Mesothelial cell of epicardium (in vitro differentiated cells): ENCODE measurements around the gene ZNF318. TPM values are rescaled to one million over a fixed set of nuclear protein-coding genes. Genes with fewer than 3 reads are reported as not detected.

ENCODE experiments used
- DNase-seq, 2 experiments: peaks; one replicate each; pipeline ENCODE4 v3.0.0; 2021; ENCODE audit warnings: low spot score in 2 of 2; ENCODE audit not compliant: unreplicated experiment in 2 of 2
- H3K27ac Mint-ChIP-seq: 2 replicates; pipeline ENCODE4 v1.8.0; 2021; ENCODE audit warnings: mixed read lengths
- H3K27me3 Mint-ChIP-seq: 2 replicates; pipeline ENCODE4 v1.8.0; 2021; ENCODE audit warnings: low read depth, mixed read lengths
- H3K36me3 Mint-ChIP-seq: 2 replicates; pipeline ENCODE4 v1.8.0; 2021; ENCODE audit warnings: mixed read lengths
- H3K4me1 Mint-ChIP-seq: 2 replicates; pipeline ENCODE4 v1.8.0; 2021; ENCODE audit warnings: mixed read lengths
- H3K4me3 Mint-ChIP-seq: 2 replicates; pipeline ENCODE4 v1.8.0; 2021; ENCODE audit warnings: mild to moderate bottlenecking, moderate library complexity, mixed read lengths
- H3K9me3 Mint-ChIP-seq: 2 replicates; pipeline ENCODE4 v1.8.0; 2021; ENCODE audit warnings: mixed read lengths
- CTCF ChIP-seq: fragments of 200-600 bp; sonication (generic); IDR thresholded peaks from one replicate; pipeline ENCODE4 v1.5.0; 2021; ENCODE audit warnings: antibody characterized with exemption; ENCODE audit not compliant: unreplicated experiment
- total RNA-seq: library from RNA; stranded (reverse); gene quantifications from 3 replicates; pipeline ENCODE4 v1.2.1, GENCODE V29; 2021

Gene ZNF318
- total RNA-seq, 1 donor from 2014 or later, result 29.0 TPM

GRCh38 chr6:43295456-43295855 is 74.0 kb downstream of the ZNF318 start:
- Mint-ChIP-seq H3K27ac (no peak overlapping the region), H3K27me3 (peaks cover 13% of the 10 kb centered on the region), H3K36me3 (no peaks in the 10 kb centered on the region), H3K9me3 (no peaks in the 10 kb centered on the region), H3K4me3 (no peak overlapping the region), H3K4me1 (no peaks in the 10 kb centered on the region)
- no peak for TF ChIP-seq CTCF
- DNase-seq, result no peak

GRCh38 chr6:43294536-43294935 is 74.9 kb downstream of the ZNF318 start:
- Mint-ChIP-seq H3K27ac (no peak overlapping the region), H3K9me3 (no peaks in the 10 kb centered on the region), H3K4me3 (no peak overlapping the region), H3K36me3 (no peaks in the 10 kb centered on the region), H3K27me3 (peaks cover 10% of the 10 kb centered on the region), H3K4me1 (no peaks in the 10 kb centered on the region)
- TF ChIP-seq CTCF, result no peak
- no peak for DNase-seq

- H3K4me3 Mint-ChIP-seq, result no peak overlapping the region
- H3K27me3 Mint-ChIP-seq, result peaks cover 8% of the 10 kb centered on the region
- no peaks in the 10 kb centered on the region for H3K9me3 Mint-ChIP-seq
- TF ChIP-seq CTCF, result no peak
- no peaks in the 10 kb centered on the region for H3K36me3 Mint-ChIP-seq
- DNase-seq, result no peak
- H3K4me1 Mint-ChIP-seq, result no peaks in the 10 kb centered on the region
- H3K27ac Mint-ChIP-seq, result no peak overlapping the region
Measured at GRCh38 chr6:43293698-43294097, 75.7 kb downstream of the ZNF318 start.

- H3K36me3 Mint-ChIP-seq, result no peaks in the 10 kb centered on the region
- no peak for DNase-seq
- peaks cover 7% of the 10 kb centered on the region for H3K27me3 Mint-ChIP-seq
- H3K9me3 Mint-ChIP-seq, result no peaks in the 10 kb centered on the region
- no peak overlapping the region for H3K27ac Mint-ChIP-seq
- no peaks in the 10 kb centered on the region for H3K4me1 Mint-ChIP-seq
- no peak overlapping the region for H3K4me3 Mint-ChIP-seq
- no peak for TF ChIP-seq CTCF
Measured at GRCh38 chr6:43292763-43293318, 76.6 kb downstream of the ZNF318 start.

GRCh38 chr6:43292341-43292740 is 77.1 kb downstream of the ZNF318 start:
- Mint-ChIP-seq H3K4me3 (no peak overlapping the region), H3K4me1 (no peaks in the 10 kb centered on the region), H3K27ac (no peak overlapping the region), H3K36me3 (no peaks in the 10 kb centered on the region), H3K9me3 (no peaks in the 10 kb centered on the region), H3K27me3 (peaks cover 10% of the 10 kb centered on the region)
- TF ChIP-seq CTCF, result no peak
- DNase-seq, result no peak

- Mint-ChIP-seq H3K27me3 (peaks cover 16% of the 10 kb centered on the region), H3K4me3 (no peak overlapping the region), H3K4me1 (no peaks in the 10 kb centered on the region), H3K27ac (no peak overlapping the region), H3K9me3 (no peaks in the 10 kb centered on the region), H3K36me3 (no peaks in the 10 kb centered on the region)
- no peak for TF ChIP-seq CTCF
- no peak for DNase-seq
Measured at GRCh38 chr6:43291708-43292107, 77.7 kb downstream of the ZNF318 start.
